ENCODE measurements around the gene KICS2. TPM values are rescaled to one million over a fixed set of nuclear protein-coding genes. Genes with fewer than 3 reads are reported as not detected.
A peak's percentile ranks its signal among the peaks of the same experiment; 100 is the strongest.
"Not testable (repeated sequence)": the region's sequence is repeated elsewhere in the genome, so short reads cannot be mapped to it uniquely, and the experiment has no call there.

KICS2 gene
- total RNA-seq, 6 donors from 2014 or later: 6.0 to 16.6 (median 11.6) TPM

GRCh38 chr12:64218597-64218996 is 3.5 kb downstream of the KICS2 start:
- ATAC-seq (ENCODE audit: low FRiP score in 2 of 2) (no peak), DNase-seq (no peak)
- no peak overlapping the region for H3K4me3 ChIP-seq
- H3K27ac ChIP-seq: no peak overlapping the region
- TF ChIP-seq POLR2A (IDR thresholded peaks at IDR 0.05): no peak
- TF ChIP-seq EP300 (IDR thresholded peaks at IDR 0.05): no peak
- no peak for TF ChIP-seq CTCF (IDR thresholded peaks at IDR 0.05)
- no peak for TF ChIP-seq POLR2AphosphoS5 (IDR thresholded peaks at IDR 0.05)
- no peaks in the 10 kb centered on the region for H3K9me3 ChIP-seq
- peaks cover 3 to 13% (median 7%) of the 10 kb centered on the region in 4 donors for H3K4me1 ChIP-seq
- no peaks in the 10 kb centered on the region for H3K27me3 ChIP-seq
- peaks cover 0 to 3% (median 0%) of the 10 kb centered on the region in 4 donors for H3K36me3 ChIP-seq
- 73 to 76% methylated on average over 5 of the region's 5 CpGs for WGBS, 2 donors

- H3K27me3 ChIP-seq; H3K4me3 ChIP-seq; H3K9me3 ChIP-seq; H3K4me1 ChIP-seq; ATAC-seq (ENCODE audit: low FRiP score in 2 of 2); H3K27ac ChIP-seq; H3K36me3 ChIP-seq: not testable (repeated sequence)
- peak in 1 of 2 donors; percentile 12 for DNase-seq
- 96 to 98% methylated on average over 7 of the region's 7 CpGs for WGBS, 2 donors
Measured at GRCh38 chr12:64217643-64218042, 4.5 kb downstream of the KICS2 start.

- TF ChIP-seq CTCF (IDR thresholded peaks at IDR 0.05): no peak
- TF ChIP-seq POLR2AphosphoS5 (IDR thresholded peaks at IDR 0.05): no peak
- no peak for TF ChIP-seq EP300 (IDR thresholded peaks at IDR 0.05)
- no peak for TF ChIP-seq POLR2A (IDR thresholded peaks at IDR 0.05)
- Histone ChIP-seq H3K27me3 (no peaks in the 10 kb centered on the region), H3K36me3 (peaks cover 0 to 3% (median 0%) of the 10 kb centered on the region in 4 donors), H3K4me1 (peaks cover under 1 to 6% (median 3%) of the 10 kb centered on the region in 4 donors), H3K4me3 (no peak overlapping the region), H3K9me3 (no peaks in the 10 kb centered on the region), H3K27ac (no peak overlapping the region)
- DNase-seq: no peak
- ATAC-seq (ENCODE audit: low FRiP score in 2 of 2): no peak
Measured at GRCh38 chr12:64216239-64216638, 5.9 kb downstream of the KICS2 start.

GRCh38 chr12:64212119-64212746 is 9.9 kb downstream of the KICS2 start:
- no peaks in the 10 kb centered on the region for H3K9me3 ChIP-seq
- no peak overlapping the region for H3K4me3 ChIP-seq
- H3K27me3 ChIP-seq: no peaks in the 10 kb centered on the region
- ATAC-seq (ENCODE audit: low FRiP score in 2 of 2): no peak
- TF ChIP-seq POLR2AphosphoS5 (IDR thresholded peaks at IDR 0.05) (no peak), POLR2A (IDR thresholded peaks at IDR 0.05) (no peak), EP300 (IDR thresholded peaks at IDR 0.05) (no peak), CTCF (IDR thresholded peaks at IDR 0.05) (no peak)
- 75 to 87% methylated on average over 5 of the region's 5 CpGs for WGBS, 2 donors
- H3K4me1 ChIP-seq: no peaks in the 10 kb centered on the region
- no peak overlapping the region for H3K27ac ChIP-seq
- no peak for DNase-seq
- H3K36me3 ChIP-seq: peaks cover 0 to 5% (median 2%) of the 10 kb centered on the region in 4 donors

- ATAC-seq (ENCODE audit: low FRiP score in 2 of 2) (no peak), DNase-seq (no peak)
- Histone ChIP-seq H3K4me1 (no peaks in the 10 kb centered on the region), H3K27me3 (no peaks in the 10 kb centered on the region), H3K9me3 (no peaks in the 10 kb centered on the region), H3K27ac (no peak overlapping the region), H3K36me3 (peaks cover 0 to 5% (median 0%) of the 10 kb centered on the region in 4 donors), H3K4me3 (no peak overlapping the region)
- WGBS, 2 donors: 97 to 98% methylated on average over 2 of the region's 2 CpGs
- TF ChIP-seq EP300 (IDR thresholded peaks at IDR 0.05) (no peak), POLR2AphosphoS5 (IDR thresholded peaks at IDR 0.05) (no peak)
Measured at GRCh38 chr12:64207453-64207852, 14.6 kb downstream of the KICS2 start.

- WGBS, 2 donors: 86 to 87% methylated on average over 2 of the region's 2 CpGs
- Histone ChIP-seq H3K9me3 (no peaks in the 10 kb centered on the region), H3K4me1 (no peaks in the 10 kb centered on the region), H3K27me3 (no peaks in the 10 kb centered on the region), H3K27ac (no peak overlapping the region), H3K4me3 (no peak overlapping the region), H3K36me3 (peaks cover 0 to 5% (median 0%) of the 10 kb centered on the region in 4 donors)
- TF ChIP-seq POLR2AphosphoS5 (IDR thresholded peaks at IDR 0.05) (no peak), EP300 (IDR thresholded peaks at IDR 0.05) (no peak), CTCF (IDR thresholded peaks at IDR 0.05) (no peak), POLR2A (IDR thresholded peaks at IDR 0.05) (no peak)
- DNase-seq (no peak), ATAC-seq (ENCODE audit: low FRiP score in 2 of 2) (no peak)
Measured at GRCh38 chr12:64205542-64205941, 16.6 kb downstream of the KICS2 start.

All from upper lobe of left lung (tissue), 6 donors.